Hematopoietic multipotent progenitor cell treated with erythropoietin and hydrocortisone succinate and interleukin-3 and kit ligand, for 4 days (in vitro differentiated cells): Measurements from ENCODE around the gene GPC6.

Experiments used
- DNase-seq: peaks from one replicate; pipeline ENCODE4 v3.0.0-alpha.2; 2015

GPC6 gene

DNA sequence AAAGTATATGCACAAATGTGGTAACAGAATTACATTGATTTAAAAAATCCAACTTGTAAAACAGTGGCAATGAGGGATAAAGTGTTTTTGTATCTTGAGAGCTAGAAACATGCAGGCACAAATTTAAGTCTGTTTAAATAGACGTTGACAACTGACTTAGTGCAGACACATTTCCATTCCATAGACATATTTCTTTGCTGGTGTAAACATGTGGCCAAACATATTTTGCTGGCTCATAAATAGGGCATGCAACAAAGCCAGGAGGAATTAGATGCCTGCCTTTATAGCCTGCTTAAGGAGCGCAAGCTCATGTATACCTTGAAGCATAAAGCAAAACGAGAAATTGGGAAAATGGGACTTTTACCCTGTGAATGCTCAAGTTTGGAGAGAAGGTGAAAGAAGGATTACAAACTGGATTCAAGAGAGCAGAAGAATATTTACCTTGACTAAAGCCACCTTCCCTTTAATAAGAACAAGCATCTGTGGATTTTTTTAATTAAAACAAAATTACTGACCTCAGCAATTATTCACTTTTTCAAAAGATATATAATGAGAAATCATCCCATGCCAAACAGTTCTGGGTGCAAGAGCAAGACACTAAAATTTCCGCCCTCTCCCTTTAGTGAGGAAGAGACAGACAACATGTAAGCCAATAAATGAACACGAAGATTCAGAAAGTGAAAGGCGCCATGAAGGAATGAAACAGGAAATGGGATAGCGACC, 1181.9 kb downstream of the GPC6 start:
- no peak for DNase-seq

DNA sequence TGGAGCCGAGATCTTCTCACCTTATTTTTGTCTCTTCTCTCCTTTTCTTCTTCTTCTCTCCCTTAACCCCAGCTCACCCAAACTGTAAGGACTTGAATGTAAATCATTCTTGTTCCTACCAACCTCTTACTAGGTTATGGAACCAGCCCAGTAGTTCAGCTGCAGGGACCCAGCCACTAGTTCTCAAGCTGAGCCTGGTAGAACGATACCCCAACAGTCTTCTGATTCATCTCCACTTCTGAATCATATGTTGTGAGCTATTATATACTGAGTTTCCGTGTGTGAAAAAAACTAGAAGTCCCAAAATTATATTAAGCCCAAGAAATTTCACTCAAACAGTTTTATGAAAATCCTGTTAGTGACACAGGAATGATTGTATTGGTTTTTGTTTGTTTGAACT, 1185.1 kb downstream of the GPC6 start:
- no peak for DNase-seq

DNA sequence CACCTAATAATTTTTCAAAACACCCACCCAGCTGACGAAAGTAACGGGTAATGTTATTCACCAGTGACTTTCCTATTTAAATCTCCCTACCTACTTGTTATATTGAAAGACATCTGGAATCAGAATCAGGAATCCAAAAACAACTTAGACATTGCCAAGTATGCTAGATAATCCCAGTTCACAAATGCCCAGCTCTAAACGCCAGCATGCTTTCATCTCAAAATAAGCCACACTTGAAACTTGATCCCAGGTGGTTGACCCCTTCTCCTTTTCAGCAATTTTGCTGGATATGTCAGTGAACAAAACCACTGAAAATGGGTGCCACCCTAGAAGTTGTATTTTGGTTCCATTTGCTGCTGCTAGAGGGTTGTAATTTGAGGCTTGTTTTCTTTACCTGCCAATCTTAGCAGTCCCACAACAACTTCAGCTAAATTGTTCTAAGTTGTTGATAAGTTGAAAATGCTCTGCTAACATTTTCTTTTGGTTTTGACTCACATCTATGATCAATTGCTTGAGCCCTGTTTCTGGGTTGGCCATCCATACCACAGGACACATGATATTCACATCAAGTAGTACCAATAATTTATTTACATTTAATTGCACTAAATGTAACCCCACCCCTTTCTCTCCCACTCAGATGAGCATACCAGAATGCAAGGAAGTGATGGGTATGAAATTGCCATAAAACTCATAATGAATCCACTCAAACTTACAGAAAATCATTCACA, 1186.4 kb downstream of the GPC6 start:
- no peak for DNase-seq

DNA sequence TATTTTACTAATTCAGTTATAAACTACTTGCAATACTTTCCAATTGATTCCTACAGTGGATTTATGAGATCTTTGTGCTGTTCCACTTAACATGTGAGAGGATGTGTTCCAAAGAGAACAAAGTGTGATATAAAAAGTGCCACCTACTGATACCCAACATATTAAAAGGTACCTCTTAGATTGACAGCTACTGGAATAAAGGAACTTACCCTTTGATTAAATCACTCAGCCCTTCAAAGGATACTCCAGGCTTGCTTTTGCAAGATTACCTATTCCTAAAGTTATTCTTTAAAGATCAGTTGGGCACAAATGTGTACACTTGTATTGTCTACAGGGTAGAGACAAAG, 1187.0 kb downstream of the GPC6 start:
- no peak for DNase-seq

DNA sequence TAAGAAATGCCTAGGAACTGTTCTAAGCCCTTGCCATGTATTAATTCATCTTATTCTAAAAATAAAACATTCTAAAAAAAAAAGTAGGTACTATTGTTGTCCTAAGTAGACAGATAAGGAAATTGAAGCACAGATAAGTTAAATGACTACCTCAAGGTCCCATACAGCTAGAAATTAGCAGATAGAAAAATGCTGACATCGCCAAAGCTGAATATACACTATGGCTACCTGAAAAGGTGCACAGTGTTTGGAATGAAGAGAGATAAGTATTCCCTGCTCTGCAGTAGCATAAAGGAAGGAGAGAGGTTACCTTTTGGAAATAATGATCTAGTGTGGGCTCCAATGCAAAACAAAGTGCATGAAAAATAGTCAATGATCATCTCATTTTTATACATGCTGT, 1187.5 kb downstream of the GPC6 start:
- no peak for DNase-seq

DNA sequence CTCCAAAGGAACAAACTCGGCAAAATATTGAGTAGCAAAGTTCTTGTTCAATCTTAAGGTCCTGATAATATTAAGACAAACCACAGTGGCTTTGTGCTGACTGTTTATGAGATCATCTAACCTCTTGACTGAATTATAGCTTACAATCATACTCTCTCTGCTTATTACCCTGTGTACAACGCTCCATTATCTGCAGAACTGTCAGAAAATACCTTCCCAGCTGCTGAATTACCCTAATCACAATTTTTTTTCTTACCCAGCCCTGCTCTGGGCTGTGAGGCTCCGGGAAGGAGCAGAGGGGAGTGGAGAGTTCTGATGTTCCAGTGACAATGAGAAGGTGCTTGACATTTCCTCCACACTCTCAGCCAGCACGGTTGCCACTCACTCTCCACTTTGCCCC, 1188.1 kb downstream of the GPC6 start:
- DNase-seq, result no peak

DNA sequence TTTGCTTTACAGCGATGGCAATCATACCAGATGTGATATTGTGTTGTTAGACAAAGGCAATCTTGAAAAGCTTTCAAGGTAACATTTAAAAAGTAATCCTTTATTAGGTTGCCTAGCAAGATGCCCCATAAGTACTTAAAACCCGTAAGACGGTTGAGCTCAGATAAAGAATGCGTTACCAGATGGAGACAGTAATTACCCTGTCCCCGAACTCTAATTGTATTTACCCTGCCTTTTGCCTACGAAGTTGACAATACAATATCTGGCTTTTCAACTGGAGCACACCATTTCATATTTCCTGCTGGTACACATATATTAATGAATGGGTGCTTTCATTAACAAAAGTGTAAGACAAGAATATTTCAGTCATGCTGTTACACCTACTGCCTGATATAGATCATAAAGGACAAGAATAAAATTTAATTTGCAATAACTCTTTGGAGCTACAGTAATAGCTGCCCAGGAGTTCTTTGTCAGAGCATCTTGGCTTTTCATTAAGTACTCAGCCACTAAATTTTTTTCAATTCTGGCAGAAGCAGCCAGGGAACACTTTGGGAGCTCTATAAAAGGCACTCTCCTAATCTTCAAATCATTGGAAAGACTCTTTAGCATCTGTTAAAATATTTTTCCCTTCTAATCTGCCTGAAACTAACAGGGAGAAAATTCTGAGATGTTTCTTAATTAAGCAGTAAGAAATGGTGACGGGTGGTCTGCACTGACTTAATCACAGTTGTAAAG, 1189.1 kb downstream of the GPC6 start:
- DNase-seq, result no peak

DNA sequence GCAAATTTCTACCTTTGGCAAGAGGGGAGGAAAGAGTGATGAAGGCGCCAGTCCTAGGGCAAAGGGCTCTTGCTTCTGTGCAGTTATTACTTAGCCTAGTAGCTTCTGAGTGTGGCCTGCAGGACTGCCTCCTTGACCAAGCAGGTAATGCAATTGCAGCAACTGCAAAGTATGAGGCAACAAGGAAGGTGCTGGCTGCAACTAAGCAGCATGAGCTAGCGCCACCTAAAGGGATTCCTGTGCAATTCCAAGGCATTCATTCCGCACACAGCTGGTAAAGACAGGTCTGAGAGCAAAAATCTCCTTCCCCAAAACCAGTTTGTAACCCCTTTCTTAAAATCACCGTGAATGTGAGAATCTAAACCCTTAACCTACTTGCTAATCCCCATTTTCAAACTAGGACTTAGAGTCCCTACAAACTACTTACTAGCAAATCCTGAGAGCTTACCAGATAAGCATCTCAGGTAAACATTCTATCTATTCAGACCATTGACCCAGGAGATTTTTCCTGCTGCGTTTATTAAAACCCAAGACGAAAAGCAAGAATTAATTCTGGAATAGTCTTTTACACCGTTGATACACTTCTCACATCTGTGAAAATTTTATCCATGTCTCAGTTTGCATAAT, 1190.0 kb downstream of the GPC6 start:
- peak; percentile 28 for DNase-seq

DNA sequence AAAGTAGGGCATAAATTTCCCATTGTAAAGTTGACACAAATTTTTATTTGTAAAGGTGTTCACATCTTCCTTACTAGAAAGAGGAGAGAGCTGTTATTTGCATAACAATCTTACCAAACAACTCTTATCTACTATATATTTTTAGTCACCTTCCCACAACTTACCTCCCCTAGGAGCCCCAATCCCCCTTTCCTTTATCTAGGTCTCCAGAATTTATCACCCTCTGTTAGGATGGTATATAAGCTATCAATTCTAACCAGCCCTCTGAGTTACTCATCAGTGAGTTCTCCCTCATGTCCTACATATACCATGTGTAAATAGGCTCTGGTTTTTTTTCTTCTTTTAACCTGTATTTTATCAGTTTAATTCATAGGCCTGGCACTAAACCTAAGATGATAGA, 1190.7 kb downstream of the GPC6 start:
- DNase-seq, result no peak

DNA sequence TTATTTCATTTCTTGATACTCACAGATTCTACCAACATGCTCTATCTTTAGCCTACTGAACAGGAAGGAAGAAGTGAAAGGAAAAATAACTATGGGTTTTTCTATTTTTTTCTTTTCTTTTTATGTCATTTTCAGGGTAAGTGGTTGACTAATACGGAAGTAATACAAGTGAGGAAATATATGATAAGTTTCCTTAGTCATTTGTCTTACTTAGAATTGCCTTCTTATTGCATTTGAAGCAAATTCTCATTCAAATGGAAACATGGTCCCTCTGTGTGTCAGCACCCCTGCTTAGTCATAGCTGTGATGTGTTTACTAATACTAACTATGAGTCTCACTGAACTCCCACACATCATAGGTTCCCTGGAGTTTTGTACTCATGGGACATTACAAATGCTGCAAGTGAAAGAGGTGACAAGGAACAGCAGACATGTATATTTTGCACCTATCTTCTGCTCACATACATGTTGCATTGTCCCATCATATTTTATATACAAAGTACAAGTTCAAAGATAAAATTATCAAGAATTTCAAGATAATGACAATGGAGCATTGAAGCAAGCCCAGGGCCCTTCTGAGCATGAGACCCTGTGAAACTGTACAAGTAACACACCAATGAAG, 1192.8 kb downstream of the GPC6 start:
- peak; percentile 41 for DNase-seq

DNA sequence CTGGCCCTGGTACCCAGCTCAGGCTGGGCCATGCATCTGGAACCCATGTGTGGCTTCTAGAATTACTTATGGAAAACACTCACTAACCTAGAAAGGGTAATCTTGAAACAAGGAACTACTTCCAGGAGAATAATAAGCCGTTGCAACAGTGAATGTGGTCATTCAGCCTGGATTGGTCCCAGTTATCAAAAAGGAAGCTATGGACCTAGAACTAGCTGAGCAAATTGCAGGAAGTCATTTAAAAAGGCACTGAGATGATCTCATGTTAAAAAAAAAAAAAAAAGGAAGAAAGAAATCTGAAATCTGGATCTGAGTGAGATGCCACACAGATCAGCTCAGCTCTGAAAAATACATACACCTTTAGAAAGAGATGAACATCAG, 1193.3 kb downstream of the GPC6 start:
- DNase-seq, result no peak

DNA sequence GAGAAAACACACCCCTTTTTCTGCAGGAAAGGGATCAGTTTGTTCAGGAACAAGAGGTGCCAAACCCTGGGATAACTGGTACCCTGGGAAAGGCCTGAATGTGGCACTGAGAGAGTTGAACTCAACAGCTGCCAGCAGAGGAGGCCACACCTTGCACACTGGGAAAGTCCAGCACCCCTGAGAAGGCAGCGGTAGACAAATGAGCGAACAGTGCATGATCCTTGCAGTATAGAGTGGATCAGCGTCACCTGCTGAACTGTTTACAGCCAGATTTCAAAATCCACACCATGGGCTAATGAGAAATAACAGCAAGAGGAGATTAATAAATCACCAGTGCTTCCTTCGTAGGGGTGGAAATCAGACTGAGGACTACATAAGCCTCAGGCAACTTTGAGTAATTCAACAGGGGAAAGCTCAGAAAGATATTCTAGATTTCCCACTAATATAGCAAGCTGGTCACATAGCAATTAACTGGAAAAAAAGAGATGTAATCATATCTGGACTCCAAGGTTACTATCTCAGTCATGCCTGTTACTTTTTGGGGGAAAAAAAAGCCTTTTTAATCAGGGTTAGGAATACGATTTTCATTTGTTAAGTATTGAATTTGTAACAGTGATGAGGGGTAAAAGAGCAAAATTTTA, 1200.8 kb downstream of the GPC6 start:
- DNase-seq, result no peak

DNA sequence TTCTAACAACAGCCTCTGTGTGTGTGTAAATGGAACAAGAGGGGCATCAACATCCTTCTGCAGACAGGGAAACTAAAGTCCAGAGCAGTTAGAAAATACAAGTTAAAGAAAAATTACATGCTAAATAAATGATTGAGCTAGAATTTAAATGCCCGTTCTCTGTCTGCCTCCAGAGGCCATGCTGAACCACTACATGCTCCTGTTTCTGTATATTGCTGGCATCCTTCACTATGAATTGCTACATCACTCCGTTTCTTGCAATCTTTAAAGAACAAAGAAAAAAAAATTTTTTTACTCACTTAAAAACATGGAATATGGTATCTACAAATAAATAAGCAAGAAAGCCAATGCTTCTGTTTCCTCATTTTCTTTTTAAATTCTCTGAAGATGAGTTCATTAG, 1205.0 kb downstream of the GPC6 start:
- DNase-seq, result no peak

DNA sequence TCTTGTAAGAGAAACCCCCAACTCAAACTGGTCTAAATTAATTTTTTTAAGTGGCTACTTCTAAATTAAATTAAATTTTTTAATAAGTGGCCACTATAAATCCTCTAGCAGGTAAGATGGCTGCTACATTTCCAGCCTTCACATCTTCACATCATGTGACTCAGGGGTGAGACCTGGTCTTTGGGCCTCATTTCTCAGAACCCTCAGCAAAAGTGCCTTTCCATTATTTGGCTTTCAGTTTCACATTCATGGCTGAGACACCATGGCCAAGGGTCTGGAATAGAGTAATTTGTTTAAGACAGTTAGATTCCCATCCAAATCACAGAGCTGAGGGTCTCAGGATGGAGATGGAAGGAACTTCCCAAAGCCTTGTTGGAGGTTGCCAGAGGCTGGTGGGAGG, 1205.4 kb downstream of the GPC6 start:
- no peak for DNase-seq

DNA sequence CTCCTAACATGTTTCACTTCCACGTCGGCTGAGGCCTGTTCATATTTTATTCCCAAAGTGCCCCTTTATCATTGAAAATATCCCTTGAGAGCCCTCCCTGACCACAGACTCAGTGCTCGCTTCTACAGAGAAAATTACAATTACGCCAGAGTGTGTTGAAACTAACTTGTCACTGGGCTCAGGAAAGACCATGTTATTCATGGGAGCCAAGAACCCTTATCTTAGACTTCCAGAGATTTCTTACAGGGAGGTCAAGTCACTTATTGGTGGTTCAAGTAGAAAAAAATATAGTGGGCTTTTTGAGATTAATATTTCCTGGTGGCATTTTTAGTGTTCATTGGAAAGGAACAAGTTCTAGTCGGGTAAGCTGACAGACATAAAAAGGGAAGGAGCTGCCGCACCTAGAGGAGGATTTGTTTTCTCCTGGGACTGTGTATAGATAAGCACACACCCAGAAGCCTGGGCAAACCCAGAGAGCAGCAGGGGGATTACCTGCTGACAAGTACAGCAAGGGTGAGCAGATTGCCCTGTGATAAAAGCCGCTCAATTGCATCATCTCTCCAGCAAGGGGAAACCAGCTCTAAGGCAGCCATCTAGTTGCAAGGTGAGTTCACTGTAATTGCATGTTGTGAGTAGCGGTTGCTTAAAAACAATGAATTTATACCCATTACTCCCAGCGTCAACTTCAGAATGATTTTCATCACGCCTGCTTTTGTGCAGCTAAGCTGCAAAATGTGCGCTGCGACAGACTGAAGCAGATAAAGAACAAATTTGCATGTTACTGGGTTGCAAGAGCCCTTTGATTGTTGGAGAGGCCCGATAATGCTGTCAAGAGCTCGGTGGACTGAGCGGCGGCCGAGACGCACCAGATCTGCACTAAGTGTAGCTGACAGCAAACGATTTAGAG, 1206.7 kb downstream of the GPC6 start:
- DNase-seq, result peak; percentile 42

DNA sequence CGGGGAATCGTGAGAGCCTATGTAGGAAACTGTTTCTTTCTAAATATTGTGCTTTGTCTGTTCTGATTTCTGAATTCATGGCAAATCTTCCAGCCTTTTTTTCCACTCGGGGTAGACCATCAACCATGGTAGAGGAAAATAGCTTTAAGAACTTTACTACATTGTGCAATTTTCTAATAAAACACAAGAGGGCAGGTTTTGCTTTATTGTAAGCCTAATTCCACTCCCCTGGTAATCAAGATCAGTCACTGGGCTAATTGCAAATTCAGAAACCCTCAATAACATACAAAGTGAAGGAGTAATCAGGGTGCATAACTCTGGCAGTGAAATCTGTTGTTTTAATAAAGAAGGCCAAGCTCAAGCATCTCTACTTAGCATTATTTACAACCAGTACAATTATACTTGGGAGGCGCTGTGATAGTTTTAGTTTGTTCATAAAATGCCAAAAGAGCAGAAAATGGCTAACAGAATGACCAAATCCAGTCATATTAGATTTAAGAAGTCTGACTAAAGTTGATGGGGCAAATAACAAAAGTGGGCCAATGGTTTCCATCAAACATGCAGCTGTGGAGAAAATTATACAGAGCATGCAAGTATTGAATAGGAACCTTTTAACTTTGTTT, 1209.1 kb downstream of the GPC6 start:
- DNase-seq, result peak; percentile 87

DNA sequence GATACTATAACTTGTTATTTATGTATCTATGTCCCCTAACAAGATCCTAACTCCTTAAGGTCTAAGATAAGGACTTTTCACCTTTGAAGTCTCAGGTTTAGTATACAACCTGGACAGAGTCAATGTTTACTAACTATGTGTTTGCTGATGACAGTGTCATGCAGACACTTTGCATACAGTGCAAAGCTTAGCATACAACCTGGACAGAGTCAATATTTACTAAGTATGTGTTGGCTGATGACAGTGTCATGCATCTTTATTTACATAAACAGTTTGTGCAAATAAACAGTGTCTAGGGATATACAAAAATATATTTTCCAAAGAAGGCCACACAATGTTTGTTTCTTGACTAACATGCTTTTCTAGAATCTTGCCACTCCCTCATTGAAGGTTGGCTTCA, 1218.2 kb downstream of the GPC6 start:
- DNase-seq, result no peak

DNA sequence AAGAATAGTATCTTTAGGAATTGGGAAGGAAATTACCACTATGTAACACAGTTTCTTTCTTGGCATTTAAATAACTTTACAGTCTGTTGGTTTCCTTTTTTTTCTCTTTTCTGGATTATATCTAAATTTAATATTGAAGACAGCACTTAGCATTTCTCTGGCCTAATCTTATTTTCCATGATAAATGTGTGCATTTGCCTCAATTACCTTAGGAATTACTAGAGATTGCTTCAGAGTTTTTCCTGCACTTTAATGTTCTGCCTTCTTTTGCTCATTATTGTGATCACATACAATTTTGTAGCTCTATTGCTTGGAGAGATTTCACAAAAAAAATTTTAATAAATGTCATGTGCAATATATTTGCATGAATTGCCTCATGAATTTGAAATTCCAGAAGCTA, 1227.7 kb downstream of the GPC6 start:
- DNase-seq, result no peak

DNA sequence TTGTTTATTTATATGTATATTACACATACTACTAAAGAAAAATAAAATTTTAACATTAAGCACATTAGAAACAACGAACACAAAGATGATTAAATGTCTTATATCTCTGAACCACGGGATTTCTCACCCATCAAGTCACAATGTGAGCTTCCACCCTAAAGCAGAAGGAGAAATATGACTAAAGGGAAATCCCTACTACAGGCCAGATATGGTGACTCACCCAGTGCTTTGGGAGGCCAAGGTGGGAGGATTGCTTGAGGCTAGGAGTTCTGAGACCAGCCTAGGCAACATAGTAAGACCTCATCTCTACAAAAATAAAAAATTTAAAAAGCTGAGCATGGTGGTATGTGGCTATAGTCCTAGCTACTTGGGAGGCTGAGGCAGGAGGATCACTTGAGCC, 1228.3 kb downstream of the GPC6 start:
- DNase-seq, result no peak

DNA sequence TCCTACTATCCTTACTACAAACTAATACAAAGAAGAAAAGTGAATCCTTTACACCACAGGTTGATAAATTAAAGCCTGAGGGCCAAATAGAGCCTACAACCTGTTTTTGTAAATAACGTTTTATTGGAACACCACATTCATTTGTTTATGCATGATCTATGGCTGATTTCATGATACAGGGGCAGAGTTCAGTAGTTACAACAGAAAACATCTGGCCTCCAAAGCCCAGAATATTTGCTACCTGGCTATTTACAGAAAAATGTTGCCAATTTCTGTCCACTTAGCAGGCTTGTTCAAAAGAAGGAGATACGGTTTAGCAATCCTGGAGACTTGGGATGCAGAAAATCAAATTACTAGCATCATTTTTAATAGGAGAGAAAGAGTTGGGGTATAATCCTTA, 1228.8 kb downstream of the GPC6 start:
- no peak for DNase-seq
